Ovary (tissue), 9 donors: Measurements from ENCODE around the gene NOX3. TPM values are rescaled to one million over a fixed set of nuclear protein-coding genes. Genes with fewer than 3 reads are reported as not detected.

Source experiments
- DNase-seq, 5 donors: peaks; one replicate each; pipeline ENCODE4 v3.0.0-alpha.2; 2019 to 2020
- H3K27ac ChIP-seq, 2 donors: fragments of 200-600 bp; one replicate each; pipeline versions ENCODE4 v1.5.1 to v1.8.0; 2019 to 2022
- H3K27me3 ChIP-seq: fragments of 200-600 bp; one replicate; pipeline ENCODE4 v1.8.0; 2022
- H3K36me3 ChIP-seq: fragments of 200-600 bp; sonication (generic); one replicate; pipeline ENCODE4 v1.5.1; 2019
- H3K4me1 ChIP-seq: one replicate; pipeline ENCODE4 v1.8.1; 2013; ENCODE audit warnings: mild to moderate bottlenecking, moderate library complexity; ENCODE audit not compliant: insufficient read depth
- H3K4me3 ChIP-seq: fragments of 200-600 bp; sonication (generic); one replicate; pipeline ENCODE4 v1.5.1; 2017
- H3K9me3 ChIP-seq, 2 donors: fragments of 200-600 bp in 1 of 2; sonication (generic) in 1 of 2; one replicate each; pipeline versions ENCODE4 v1.5.1 to v1.8.1; 2013 to 2019; ENCODE audit warnings: mild to moderate bottlenecking in 1 of 2, moderate library complexity in 1 of 2
- CTCF ChIP-seq, 3 donors: fragments of 450-650 bp in 2 of 3; fragments of 200-600 bp in 1 of 3; IDR thresholded peaks; one replicate each; pipeline versions ENCODE4 v1.5.1 to v1.8.0; 2016 to 2022; ENCODE audit warnings: antibody characterized with exemption in 3 of 3, mild to moderate bottlenecking in 1 of 3
- EP300 ChIP-seq: sonication (generic); formaldehyde crosslinking; IDR thresholded peaks from one replicate; pipeline ENCODE4 v1.6.1; 2017; ENCODE audit warnings: antibody characterized with exemption
- POLR2A ChIP-seq: fragments of 450-650 bp; IDR thresholded peaks from one replicate; pipeline ENCODE4 v1.6.1; 2017; ENCODE audit warnings: antibody characterized with exemption, mild to moderate bottlenecking, moderate library complexity
- WGBS, 3 donors: extraction: QIAGEN DNeasy Blood & Tissue Kit in 1 of 3; methylation state at CpG; one replicate each; pipeline versions ENCODE4 v1.1.5 to v1.1.7; 2013 to 2017; 5-methylcytosine and 5-hydroxymethylcytosine counted together
- intact Hi-C, 4 donors: fragments of 100-400 bp; cut with DNase I; formaldehyde crosslinking; loops; one replicate each; pipeline versions ENCODE4 v1.11.0 to v1.15.1; 2022 to 2023
- polyA plus RNA-seq, 2 donors: library from polyadenylated mRNA; stranded (reverse); fragments of 200-250 nt in 1 of 2; fragments of 350-450 nt in 1 of 2; fragmentation: Illumina TruSeq in 1 of 2; extraction: RNeasy Lipid Tissue Mini Kit (QIAGEN cat#74804) in 1 of 2; gene quantifications; one replicate each; pipeline ENCODE4 v1.2.3, GENCODE V29; 2013 to 2014
- total RNA-seq, 7 donors: library from RNA; depleted of rRNA in 2 of 7; stranded (reverse); fragments of >200 nt in 2 of 7; fragmentation: NEBNext Ultra II Directional in 3 of 7; extraction: Animal tissue kit (Norgen Biotek cat#: 25700) in 3 of 7; gene quantifications; one replicate each; pipeline versions ENCODE4 v1.1.0 to v1.2.4, GENCODE V29; 2016 to 2023
- donor health status: DM: no; HTN: no; CAD: no; lungs with moderate emphysema.
- donor health status: DM: no; HTN: no; CAD: no.
- donor health status: Bipolar disorder and iron deficiency.
- donor health status: DM: yes; HTN: yes; CAD: no.
- donor health status: DM: no; HTN: no; CAD: no.
- donor health status: DM: yes; HTN: yes; CAD: no.

Gene NOX3
- total and polyA plus RNA-seq, 9 donors, result not detected

GRCh38 chr6:155444952-155445903 lies 10.4 kb downstream of the NOX3 start:
- peaks cover 6% of the 10 kb centered on the region for H3K4me1 ChIP-seq
- 79 to 87% (median 80%) methylated on average over 9 of the region's 9 CpGs for WGBS, 3 donors
- H3K9me3 ChIP-seq, result no peaks in the 10 kb centered on the region
- no peak for DNase-seq
- intact Hi-C loops, result no loop called here
- H3K4me3 ChIP-seq, result no peak overlapping the region
- H3K27me3 ChIP-seq, result no peaks in the 10 kb centered on the region
- no peak overlapping the region for H3K27ac ChIP-seq
- no peaks in the 10 kb centered on the region for H3K36me3 ChIP-seq
- TF ChIP-seq POLR2A (no peak), EP300 (no peak), CTCF (IDR thresholded peaks at IDR 0.05) (no peak)

- no peaks in the 10 kb centered on the region for H3K36me3 ChIP-seq
- no peaks in the 10 kb centered on the region for H3K27me3 ChIP-seq
- TF ChIP-seq EP300, result no peak
- no peak overlapping the region for H3K4me3 ChIP-seq
- no peak for DNase-seq
- no peak overlapping the region for H3K27ac ChIP-seq
- peaks cover 4% of the 10 kb centered on the region for H3K4me1 ChIP-seq
- 81 to 84% (median 83%) methylated on average over 9 of the region's 9 CpGs for WGBS, 3 donors
- intact Hi-C loops, result no loop called here
- no peaks in the 10 kb centered on the region for H3K9me3 ChIP-seq
Measured at GRCh38 chr6:155444120-155444917, 11.3 kb downstream of the NOX3 start.

GRCh38 chr6:155443168-155443567 lies 12.5 kb downstream of the NOX3 start:
- TF ChIP-seq EP300, result no peak
- no peak for TF ChIP-seq POLR2A
- TF ChIP-seq CTCF (IDR thresholded peaks at IDR 0.05), result no peak
- Histone ChIP-seq H3K27ac (no peak overlapping the region), H3K36me3 (no peaks in the 10 kb centered on the region), H3K27me3 (no peaks in the 10 kb centered on the region), H3K9me3 (no peaks in the 10 kb centered on the region), H3K4me3 (no peak overlapping the region), H3K4me1 (no peaks in the 10 kb centered on the region)
- intact Hi-C loops, result no loop called here
- no peak for DNase-seq
- 77 to 81% (median 77%) methylated on average over 9 of the region's 9 CpGs for WGBS, 3 donors

- intact Hi-C loops, result no loop called here
- Histone ChIP-seq H3K4me1 (no peaks in the 10 kb centered on the region), H3K36me3 (no peaks in the 10 kb centered on the region), H3K27ac (no peak overlapping the region), H3K27me3 (no peaks in the 10 kb centered on the region), H3K4me3 (no peak overlapping the region), H3K9me3 (no peaks in the 10 kb centered on the region)
- TF ChIP-seq EP300 (no peak), CTCF (IDR thresholded peaks at IDR 0.05) (no peak), POLR2A (no peak)
- WGBS, 3 donors, result 84 to 92% (median 86%) methylated on average over 5 of the region's 5 CpGs
- no peak for DNase-seq
Measured at GRCh38 chr6:155442562-155442961, 13.1 kb downstream of the NOX3 start.
